Endothelial cell of umbilical vein (primary cell): ENCODE data around the gene MAGEC3.

Experiments
- CTCF ChIP-seq, 2 donors: IDR thresholded peaks; 1 replicate in 1 of 2; 2 replicates in 1 of 2; pipeline ENCODE4 v1.5.1; 2011; ENCODE audit warnings: low read length in 2 of 2, mild to moderate bottlenecking in 2 of 2, moderate library complexity in 2 of 2, control low read depth in 1 of 2, inconsistent platforms in 1 of 2, low read depth in 1 of 2; ENCODE audit not compliant: insufficient read depth in 1 of 2; ENCODE audit errors: extremely low read depth in 1 of 2
- EZH2 ChIP-seq: IDR thresholded peaks from 2 replicates; pipeline ENCODE4 v1.6.1; 2012; ENCODE audit warnings: borderline replicate concordance, low read depth, mild to moderate bottlenecking, moderate library complexity, low read length, inconsistent platforms; ENCODE audit not compliant: severe bottlenecking
- POLR2AphosphoS5 ChIP-seq: IDR thresholded peaks from 2 replicates; pipeline ENCODE4 v1.6.1; 2012; ENCODE audit warnings: low read depth, mild to moderate bottlenecking, control low read depth, low read length, moderate library complexity; ENCODE audit not compliant: insufficient read depth

- no peak for TF ChIP-seq CTCF (IDR thresholded peaks at IDR 0.05; ENCODE audit: extremely low read depth in 1 of 2, insufficient read depth in 1 of 2, low read depth in 1 of 2, low read length in 2 of 2)
- no peak for TF ChIP-seq EZH2
- TF ChIP-seq POLR2AphosphoS5 = no peak
Measured at GRCh38 chrX:141815904-141816303, 22.2 kb upstream of the MAGEC3 start.
